PC-9 (cell line): ENCODE measurements around the gene GBX1. TPM values are rescaled to one million over a fixed set of nuclear protein-coding genes. Genes with fewer than 3 reads are reported as not detected.

Source experiments
- BruUV-seq: library from RNA; stranded (reverse); fragments of 400-500 nt; replicated peaks from 2 replicates; lab custom pipeline; 2021; lab: Mats Ljungman, UMichigan
- CTCF ChIA-PET: fragments of 300-600 bp; sonication (Branson Sonifier 250); formaldehyde crosslinking; loops from one replicate; lab custom pipeline; 2022; ENCODE audit warnings: antibody characterized with exemption; lab: Charles Lee
- POLR2A ChIA-PET: fragments of 300-600 bp; sonication (Branson Sonifier 250); formaldehyde crosslinking; loops from one replicate; lab custom pipeline; 2022; ENCODE audit warnings: antibody characterized with exemption; ENCODE audit not compliant: unreplicated experiment; lab: Charles Lee
- DNase-seq, 2 experiments: peaks; one replicate each; pipeline versions ENCODE4 v3.0.0 to v3.0.0-alpha.2; 2015 to 2022; ENCODE audit warnings: mixed read lengths in 1 of 2
- H2AFZ ChIP-seq: fragments of 200-600 bp; sonication (generic); 2 replicates; pipeline ENCODE4 v1.8.1; 2017; ENCODE audit warnings: antibody characterized with exemption
- H3F3A ChIP-seq: fragments of 200-600 bp; sonication (generic); 2 replicates; pipeline ENCODE4 v1.8.1; 2017; ENCODE audit warnings: antibody characterized with exemption, mild to moderate bottlenecking, low read depth; ENCODE audit not compliant: insufficient read depth
- H3K27ac ChIP-seq: fragments of 200-600 bp; sonication (generic); 2 replicates; pipeline ENCODE4 v1.6.1; 2016; ENCODE audit warnings: mixed run types
- H3K27me3 ChIP-seq: fragments of 200-600 bp; sonication (generic); 2 replicates; pipeline ENCODE4 v1.6.1; 2016; ENCODE audit warnings: low read depth, mixed run types; ENCODE audit not compliant: insufficient read depth
- H3K36me3 ChIP-seq: fragments of 200-600 bp; sonication (generic); 2 replicates; pipeline ENCODE4 v1.6.1; 2016; ENCODE audit warnings: low read depth, mixed run types
- H3K4me1 ChIP-seq: fragments of 200-600 bp; sonication (generic); replicated peaks from 2 replicates; pipeline ENCODE4 v1.6.1; 2016; ENCODE audit warnings: mixed run types; ENCODE audit not compliant: insufficient read depth
- H3K4me2 ChIP-seq: fragments of 200-600 bp; sonication (generic); 2 replicates; pipeline ENCODE4 v1.6.1; 2017; ENCODE audit warnings: mixed run types
- H3K4me3 ChIP-seq: fragments of 200-600 bp; sonication (generic); 2 replicates; pipeline ENCODE4 v1.6.1; 2016; ENCODE audit warnings: mixed run types
- H3K79me2 ChIP-seq: fragments of 200-600 bp; sonication (generic); 2 replicates; pipeline ENCODE4 v1.6.1; 2017; ENCODE audit warnings: low read depth, mixed run types
- H3K9me2 ChIP-seq: fragments of 200-600 bp; sonication (generic); 2 replicates; pipeline ENCODE4 v1.8.1; 2017; ENCODE audit warnings: mild to moderate bottlenecking; ENCODE audit not compliant: insufficient read depth
- H3K9me3 ChIP-seq: fragments of 200-600 bp; sonication (generic); 2 replicates; pipeline ENCODE4 v1.8.1; 2016; ENCODE audit warnings: low read depth; ENCODE audit not compliant: insufficient read depth
- H4K20me1 ChIP-seq: fragments of 200-600 bp; sonication (generic); 2 replicates; pipeline ENCODE4 v1.8.1; 2017; ENCODE audit not compliant: insufficient read depth
- EZH2 ChIP-seq: fragments of 200-600 bp; sonication (generic); IDR thresholded peaks from 2 replicates; pipeline ENCODE4 v1.8.0; 2017; ENCODE audit warnings: antibody characterized with exemption, low read depth
- intact Hi-C: fragments of 100-400 bp; cut with micrococcal nuclease; formaldehyde crosslinking; loops from one replicate; pipeline ENCODE4 v1.10.0; 2022; ENCODE audit not compliant: unreplicated experiment
- total RNA-seq: library from RNA; stranded (reverse); gene quantifications from 2 replicates; pipeline ENCODE4 v1.2.3, GENCODE V29; 2021
- TF ChIP-seq, protein P1 (sequence below): fragments of 200-600 bp; sonication (generic); conservative IDR thresholded peaks from 2 replicates; pipeline ENCODE4 v1.6.1; 2017; ENCODE audit warnings: mixed run types, antibody characterized with exemption, mild to moderate bottlenecking, moderate library complexity

Gene GBX1
- total RNA-seq, 1 experiment from 2014 or later: not detected

DNA sequence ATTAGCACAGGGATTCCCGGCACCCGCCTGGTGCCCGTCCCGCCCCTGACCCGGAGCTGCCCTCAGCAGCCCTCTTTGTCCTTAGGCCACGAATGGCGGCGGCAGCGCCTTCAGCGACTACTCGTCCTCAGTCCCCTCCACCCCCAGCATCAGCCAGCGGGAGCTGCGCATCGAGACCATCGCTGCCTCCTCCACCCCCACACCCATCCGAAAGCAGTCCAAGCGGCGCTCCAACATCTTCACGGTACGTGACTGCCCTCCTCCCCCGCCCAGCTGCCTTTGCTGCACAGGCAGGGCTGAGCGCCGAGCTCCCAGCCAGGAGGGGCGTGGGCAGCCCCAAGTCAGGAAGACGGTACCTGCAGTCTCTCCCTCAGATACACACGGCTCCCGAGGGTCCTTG, 47.6 kb downstream of the GBX1 start:
- no peak overlapping the region for H3K4me2 ChIP-seq
- no peaks in the 10 kb centered on the region; the same call in 1 of the 2 replicates for H3F3A ChIP-seq
- POLR2A ChIA-PET: no interaction called here
- H4K20me1 ChIP-seq: peaks cover 23% of the 10 kb centered on the region
- TF ChIP-seq, protein P1, sequence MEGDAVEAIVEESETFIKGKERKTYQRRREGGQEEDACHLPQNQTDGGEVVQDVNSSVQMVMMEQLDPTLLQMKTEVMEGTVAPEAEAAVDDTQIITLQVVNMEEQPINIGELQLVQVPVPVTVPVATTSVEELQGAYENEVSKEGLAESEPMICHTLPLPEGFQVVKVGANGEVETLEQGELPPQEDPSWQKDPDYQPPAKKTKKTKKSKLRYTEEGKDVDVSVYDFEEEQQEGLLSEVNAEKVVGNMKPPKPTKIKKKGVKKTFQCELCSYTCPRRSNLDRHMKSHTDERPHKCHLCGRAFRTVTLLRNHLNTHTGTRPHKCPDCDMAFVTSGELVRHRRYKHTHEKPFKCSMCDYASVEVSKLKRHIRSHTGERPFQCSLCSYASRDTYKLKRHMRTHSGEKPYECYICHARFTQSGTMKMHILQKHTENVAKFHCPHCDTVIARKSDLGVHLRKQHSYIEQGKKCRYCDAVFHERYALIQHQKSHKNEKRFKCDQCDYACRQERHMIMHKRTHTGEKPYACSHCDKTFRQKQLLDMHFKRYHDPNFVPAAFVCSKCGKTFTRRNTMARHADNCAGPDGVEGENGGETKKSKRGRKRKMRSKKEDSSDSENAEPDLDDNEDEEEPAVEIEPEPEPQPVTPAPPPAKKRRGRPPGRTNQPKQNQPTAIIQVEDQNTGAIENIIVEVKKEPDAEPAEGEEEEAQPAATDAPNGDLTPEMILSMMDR: no peak
- TF ChIP-seq EZH2: no peak
- no peaks in the 10 kb centered on the region for H3K36me3 ChIP-seq
- H3K4me1 ChIP-seq: peaks cover 9% of the 10 kb centered on the region
- no peak for DNase-seq
- intact Hi-C loops: loop anchor here (10.0 kb wide), 1 partner anchor 675 kb away; no protein-coding TSS in a partner anchor
- no peaks in the 10 kb centered on the region for H3K9me3 ChIP-seq
- H3K79me2 ChIP-seq: peaks cover 15% of the 10 kb centered on the region; the same call in 1 of the 2 replicates
- no peak overlapping the region for H3K27ac ChIP-seq
- no peak overlapping the region for H2AFZ ChIP-seq
- H3K9me2 ChIP-seq: no peaks in the 10 kb centered on the region
- no peak overlapping the region for H3K4me3 ChIP-seq
- CTCF ChIA-PET: no interaction called here
- H3K27me3 ChIP-seq: no peaks in the 10 kb centered on the region
- no TSS peak for BruUV-seq

GRCh38 chr7:151119055-151119415, 48.5 kb downstream of the GBX1 start:
- intact Hi-C loops: loop anchor here (10.0 kb wide), 1 partner anchor 674 kb away; no protein-coding TSS in a partner anchor
- DNase-seq: no peak
- H3K79me2 ChIP-seq: peaks cover 15% of the 10 kb centered on the region; the same call in 1 of the 2 replicates
- peaks cover 20% of the 10 kb centered on the region for H4K20me1 ChIP-seq
- no peaks in the 10 kb centered on the region for H3K9me3 ChIP-seq
- H3K27me3 ChIP-seq: no peaks in the 10 kb centered on the region
- peaks cover 13% of the 10 kb centered on the region for H3K4me1 ChIP-seq
- peaks cover 4% of the 10 kb centered on the region for H3F3A ChIP-seq
- POLR2A ChIA-PET: no interaction called here
- TF ChIP-seq, protein P1: no peak
- no peak for TF ChIP-seq EZH2
- CTCF ChIA-PET: no interaction called here
- H2AFZ ChIP-seq: no peak overlapping the region
- no TSS peak for BruUV-seq
- no peak overlapping the region for H3K27ac ChIP-seq
- no peak overlapping the region for H3K4me3 ChIP-seq
- no peaks in the 10 kb centered on the region for H3K36me3 ChIP-seq
- H3K9me2 ChIP-seq: no peaks in the 10 kb centered on the region
- H3K4me2 ChIP-seq: no peak overlapping the region

GRCh38 chr7:151118108-151119054, 49.1 kb downstream of the GBX1 start:
- Histone ChIP-seq H3K36me3 (no peaks in the 10 kb centered on the region), H3K79me2 (peaks cover 15% of the 10 kb centered on the region; the same call in 1 of the 2 replicates), H3K27me3 (no peaks in the 10 kb centered on the region), H2AFZ (no peak overlapping the region), H3K9me2 (no peaks in the 10 kb centered on the region), H4K20me1 (peaks cover 26% of the 10 kb centered on the region), H3F3A (peaks cover 11% of the 10 kb centered on the region), H3K4me2 (no peak overlapping the region), H3K4me1 (peaks cover 20% of the 10 kb centered on the region), H3K9me3 (no peaks in the 10 kb centered on the region), H3K4me3 (no peak overlapping the region), H3K27ac (no peak overlapping the region)
- no peak for DNase-seq
- POLR2A ChIA-PET: no interaction called here
- TF ChIP-seq, protein P1: no peak
- no peak for TF ChIP-seq EZH2
- CTCF ChIA-PET: no interaction called here
- BruUV-seq: no TSS peak
- intact Hi-C loops: loop anchor here (10.0 kb wide), 1 partner anchor 674 kb away; no protein-coding TSS in a partner anchor
